Suprapubic skin (tissue), 4 donors: ENCODE data around the gene CPSF7.

ENCODE experiments used
- CTCF ChIP-seq, 2 donors: fragments of 200-600 bp in 1 of 2; fragments of 450-650 bp in 1 of 2; sonication (generic) in 1 of 2; IDR thresholded peaks; one replicate each; pipeline ENCODE4 v1.5.1; 2016 to 2019; ENCODE audit warnings: antibody characterized with exemption in 2 of 2, mild to moderate bottlenecking in 1 of 2, moderate library complexity in 1 of 2
- EP300 ChIP-seq: sonication (generic); formaldehyde crosslinking; IDR thresholded peaks from one replicate; pipeline ENCODE4 v1.6.1; 2017; ENCODE audit warnings: antibody characterized with exemption
- POLR2A ChIP-seq, 2 donors: fragments of 450-650 bp; IDR thresholded peaks; one replicate each; pipeline ENCODE4 v1.6.1; 2017; ENCODE audit warnings: antibody characterized with exemption in 2 of 2, mild to moderate bottlenecking in 2 of 2, moderate library complexity in 2 of 2
- POLR2AphosphoS5 ChIP-seq, 3 donors: sonication (generic); formaldehyde crosslinking; IDR thresholded peaks; one replicate each; pipeline ENCODE4 v1.6.1; 2017; ENCODE audit warnings: antibody characterized with exemption in 3 of 3

GRCh38 chr11:61361237-61361740 lies 68.5 kb downstream of the CPSF7 start:
- TF ChIP-seq POLR2AphosphoS5 (IDR thresholded peaks at IDR 0.05) (no peak), CTCF (IDR thresholded peaks at IDR 0.05) (no peak), EP300 (no peak), POLR2A (IDR thresholded peaks at IDR 0.05) (no peak)
